DMS 273 (cell line): ENCODE data around the gene SRSF6.
"Not testable (repeated sequence)": the region's sequence is repeated elsewhere in the genome, so short reads cannot be mapped to it uniquely, and the experiment has no call there.

Experiments used
- DNase-seq: peaks from one replicate; lab custom pipeline; 2025; ENCODE audit not compliant: unreplicated experiment; lab: John Stamatoyannopoulos, UW

Gene SRSF6

GRCh38 chr20:43448748-43449535 lies 8.8 kb upstream of the SRSF6 start:
- DNase-seq, result peak; percentile 73

- no peak for DNase-seq
Observed at GRCh38 chr20:43450841-43451799, 6.6 kb upstream of the SRSF6 start.

- no peak for DNase-seq
Observed at GRCh38 chr20:43452404-43453126, 5.1 kb upstream of the SRSF6 start.

- DNase-seq, result not testable (repeated sequence)
Observed at GRCh38 chr20:43456252-43456651, 1.4 kb upstream of the SRSF6 start.

- DNase-seq, result peak; percentile 94
Observed at GRCh38 chr20:43456809-43457639, 672 bp upstream of the SRSF6 start.

- peak; percentile 63 for DNase-seq
Observed at GRCh38 chr20:43458422-43458924, 777 bp downstream of the SRSF6 start.

GRCh38 chr20:43459022-43459942 lies 1.6 kb downstream of the SRSF6 start:
- DNase-seq, result peak; percentile 20

- no peak for DNase-seq
Observed at GRCh38 chr20:43460172-43460829, 2.6 kb downstream of the SRSF6 start.

- no peak for DNase-seq
Observed at GRCh38 chr20:43460830-43461200, 3.1 kb downstream of the SRSF6 start.

GRCh38 chr20:43461894-43462659 lies 4.4 kb downstream of the SRSF6 start:
- no peak for DNase-seq

- no peak for DNase-seq
Observed at GRCh38 chr20:43462660-43463526, 5.2 kb downstream of the SRSF6 start.

- no peak for DNase-seq
Observed at GRCh38 chr20:43463527-43464218, 6.0 kb downstream of the SRSF6 start.

GRCh38 chr20:43464219-43464790 lies 6.6 kb downstream of the SRSF6 start:
- no peak for DNase-seq

- DNase-seq, result no peak
Observed at GRCh38 chr20:43465625-43465943, 7.9 kb downstream of the SRSF6 start.

- DNase-seq, result no peak
Observed at GRCh38 chr20:43467589-43467988, 9.9 kb downstream of the SRSF6 start.

- no peak for DNase-seq
Observed at GRCh38 chr20:43472671-43473380, 15.1 kb downstream of the SRSF6 start.
